GM19328 (cell line): ENCODE measurements around the gene APOL1.
"Not testable (repeated sequence)": the region's sequence is repeated elsewhere in the genome, so short reads cannot be mapped to it uniquely, and the experiment has no call there.

ENCODE experiments used
- ATAC-seq: cut with Tn5 transposase; IDR thresholded peaks from one replicate; pipeline ENCODE4 v1.9.1; 2021; ENCODE audit warnings: mild to moderate bottlenecking, moderate library complexity; ENCODE audit not compliant: unreplicated experiment

Gene APOL1

DNA sequence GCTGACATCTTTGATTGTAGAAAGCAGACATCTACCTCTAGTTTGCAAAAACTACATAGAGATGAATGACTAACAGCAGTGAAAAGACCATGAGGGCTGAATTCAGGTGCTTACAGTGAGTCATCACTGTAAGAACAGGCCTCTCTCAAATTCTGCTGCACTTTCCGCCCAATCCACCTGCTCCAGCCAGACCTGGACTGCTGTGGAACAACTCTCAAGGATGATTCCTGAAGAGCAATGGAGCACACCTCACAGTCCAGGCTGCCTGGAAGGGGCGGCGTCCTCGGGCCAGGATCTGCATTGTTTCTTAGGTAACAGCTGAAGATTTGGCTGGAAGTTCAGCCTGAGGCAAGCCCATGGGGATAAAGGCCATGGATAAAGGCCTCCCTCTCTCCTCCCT lies 28.7 kb upstream of the APOL1 start:
- no peak for ATAC-seq

- ATAC-seq = no peak
Measured at GRCh38 chr22:36225333-36225922, 27.5 kb upstream of the APOL1 start.

- ATAC-seq = no peak
Measured at GRCh38 chr22:36226189-36226588, 26.7 kb upstream of the APOL1 start.

GRCh38 chr22:36227396-36227795 lies 25.5 kb upstream of the APOL1 start:
- no peak for ATAC-seq

DNA sequence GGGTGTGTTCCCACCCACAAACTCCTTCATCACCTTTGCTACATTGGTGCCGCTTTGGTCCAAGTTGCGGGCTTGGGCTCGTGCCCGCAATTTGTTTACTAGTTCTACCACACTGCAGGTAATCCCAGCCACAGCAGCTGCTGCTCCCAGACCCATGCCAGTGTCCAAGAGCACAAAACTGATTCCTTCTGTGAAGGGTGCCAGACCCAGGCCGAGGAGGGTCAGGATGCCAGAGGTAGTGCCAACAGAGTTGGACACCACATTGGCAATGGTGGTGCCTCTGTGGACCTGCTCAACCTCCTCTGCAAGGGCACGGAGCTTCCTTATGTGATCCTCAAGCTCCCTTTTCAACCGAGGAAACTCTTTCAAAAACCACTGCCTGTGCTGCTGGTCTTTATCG lies 25.1 kb upstream of the APOL1 start:
- ATAC-seq = no peak

GRCh38 chr22:36228369-36228768 lies 24.6 kb upstream of the APOL1 start:
- ATAC-seq = not testable (repeated sequence)

DNA sequence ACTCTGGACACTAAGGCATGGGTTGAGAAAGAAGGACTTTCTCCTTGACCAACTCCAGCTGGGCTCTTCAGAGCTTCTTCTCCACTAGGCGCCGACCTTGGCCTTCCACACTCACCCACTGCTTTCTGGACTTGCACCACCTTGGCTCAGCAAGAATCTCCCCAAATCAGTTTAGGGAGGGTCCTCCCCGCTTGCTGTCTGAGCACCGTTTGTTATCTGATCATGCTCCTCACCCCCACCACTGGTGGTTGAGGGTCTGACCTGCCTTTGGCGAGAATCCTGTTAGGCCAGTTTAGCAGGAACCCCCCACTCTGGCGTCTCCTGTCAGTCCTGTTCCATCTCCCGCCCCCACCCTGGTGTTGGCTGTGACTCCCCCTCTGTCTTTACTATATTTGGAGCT lies 24.0 kb upstream of the APOL1 start:
- ATAC-seq = no peak

GRCh38 chr22:36229649-36230048 lies 23.3 kb upstream of the APOL1 start:
- not testable (repeated sequence) for ATAC-seq

DNA sequence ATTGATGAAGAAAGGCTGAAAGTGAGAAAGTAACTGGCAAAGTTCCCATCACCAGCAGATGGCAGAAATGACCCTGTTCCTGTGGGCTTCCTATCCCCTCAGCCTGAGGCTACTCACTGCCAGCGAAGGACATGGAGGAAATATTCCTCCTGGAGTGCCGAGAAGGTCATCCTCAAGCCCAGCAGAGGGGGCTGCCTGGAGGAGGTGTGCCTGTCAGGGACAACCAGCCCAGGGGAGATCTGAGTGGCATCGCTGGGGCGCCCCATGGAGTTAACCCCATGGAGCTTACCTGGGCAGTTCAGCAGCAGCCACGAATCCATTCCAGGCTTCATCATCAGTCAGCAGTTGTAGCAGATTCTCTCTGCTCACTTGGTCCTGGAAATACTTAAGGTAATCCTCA lies 21.9 kb upstream of the APOL1 start:
- ATAC-seq = not testable (repeated sequence)

GRCh38 chr22:36232715-36233401 lies 20.1 kb upstream of the APOL1 start:
- ATAC-seq = no peak

DNA sequence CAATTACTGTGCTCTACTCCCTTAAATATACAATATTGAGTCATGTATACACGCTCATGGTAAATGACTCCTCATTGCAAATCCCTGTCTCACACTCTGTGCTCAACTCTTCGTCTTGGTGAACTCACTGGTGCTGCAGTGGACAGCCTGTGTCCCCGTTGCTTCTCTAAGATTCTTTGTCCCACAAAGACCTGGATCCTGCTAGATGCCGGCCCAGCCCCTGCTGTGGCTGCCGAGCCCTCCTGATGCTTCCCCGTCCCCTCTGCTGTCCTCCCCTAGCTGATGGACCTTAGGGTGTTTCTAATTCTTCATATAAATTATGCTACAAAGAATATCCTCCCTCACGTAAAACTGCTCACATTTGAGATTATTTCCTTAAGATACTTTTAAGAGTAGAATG lies 19.1 kb upstream of the APOL1 start:
- ATAC-seq = no peak

DNA sequence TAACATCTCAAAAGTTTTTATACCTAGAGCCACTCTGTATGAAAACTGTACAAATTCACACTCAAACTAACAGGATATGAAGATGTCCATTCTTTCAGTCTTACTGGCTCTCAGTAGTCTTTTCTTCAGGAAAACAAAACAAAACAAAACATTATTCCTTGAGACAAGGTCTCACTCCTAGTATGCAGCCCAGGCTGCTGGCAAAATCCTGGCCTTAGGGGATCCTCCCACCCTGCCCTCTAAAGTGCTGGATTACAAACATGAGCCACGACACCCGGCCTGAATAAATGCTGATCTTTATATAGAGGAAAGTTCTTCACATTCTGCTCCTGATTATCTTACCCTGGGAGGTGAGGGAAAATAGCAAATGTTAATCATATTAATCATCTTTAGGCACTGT lies 18.7 kb upstream of the APOL1 start:
- no peak for ATAC-seq

- ATAC-seq = no peak
Measured at GRCh38 chr22:36234919-36235318, 18.0 kb upstream of the APOL1 start.

DNA sequence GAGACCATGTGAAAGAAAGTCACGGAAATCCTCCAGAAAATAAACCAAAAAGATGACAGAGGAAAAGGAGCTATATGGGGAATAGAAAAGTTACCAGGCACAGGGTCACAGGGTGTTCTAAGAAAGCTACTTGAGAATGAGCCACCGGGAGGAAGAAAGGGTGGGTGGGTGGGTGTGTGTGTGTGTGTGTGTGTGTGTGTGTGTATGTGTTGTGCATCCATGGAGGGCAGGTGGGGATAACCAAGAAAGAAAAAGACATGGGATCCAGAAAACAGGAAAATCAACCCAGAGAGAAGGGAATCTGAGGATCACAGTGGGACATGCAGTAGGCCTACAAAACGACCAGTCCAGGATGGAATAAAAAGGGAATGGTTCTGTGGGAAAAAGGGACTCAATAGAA lies 17.3 kb upstream of the APOL1 start:
- no peak for ATAC-seq

GRCh38 chr22:36236388-36237319 lies 16.3 kb upstream of the APOL1 start:
- ATAC-seq = no peak

DNA sequence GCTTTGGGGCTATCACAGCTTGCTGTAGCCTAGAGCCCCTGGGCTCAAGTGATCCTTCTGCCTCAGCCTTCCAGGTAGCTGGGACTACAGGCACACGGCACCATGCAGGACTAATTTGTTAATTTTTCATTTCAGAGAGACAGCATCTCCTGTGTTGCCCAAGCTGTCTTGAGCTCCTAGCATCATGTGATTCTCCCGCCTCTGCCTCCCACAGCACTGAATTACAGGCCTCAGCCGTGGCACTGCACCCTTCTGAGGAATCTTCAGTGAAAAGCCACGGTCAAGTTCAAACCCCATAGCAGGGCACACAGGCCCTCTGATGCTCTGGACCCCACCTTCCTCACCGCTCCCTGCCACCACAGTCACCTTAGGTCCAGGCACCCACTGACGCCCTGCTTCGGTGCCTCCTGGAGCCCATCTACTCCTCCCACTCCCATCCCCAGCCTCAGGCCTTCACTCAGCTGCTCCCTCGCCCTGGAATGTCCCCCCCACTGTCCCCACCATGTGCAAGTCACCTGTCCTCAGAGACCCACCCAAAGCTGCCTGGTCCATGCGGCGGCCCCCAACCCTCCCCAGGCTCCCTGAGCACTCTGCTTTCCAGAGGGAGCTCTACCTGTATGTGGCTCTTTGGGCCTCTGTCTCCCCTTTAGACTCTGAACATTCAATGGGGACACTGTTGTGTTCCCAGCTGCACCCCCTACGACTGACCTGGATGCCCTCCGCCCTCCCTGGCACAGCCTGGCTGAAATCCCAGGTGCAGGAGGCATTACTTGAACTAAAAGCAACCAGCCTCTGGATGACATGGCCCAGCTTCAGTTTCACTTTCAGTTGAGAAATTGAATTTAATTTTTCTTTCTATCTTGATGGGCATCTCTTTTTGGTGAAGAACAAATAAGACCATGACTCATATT lies 15.2 kb upstream of the APOL1 start:
- ATAC-seq = no peak

DNA sequence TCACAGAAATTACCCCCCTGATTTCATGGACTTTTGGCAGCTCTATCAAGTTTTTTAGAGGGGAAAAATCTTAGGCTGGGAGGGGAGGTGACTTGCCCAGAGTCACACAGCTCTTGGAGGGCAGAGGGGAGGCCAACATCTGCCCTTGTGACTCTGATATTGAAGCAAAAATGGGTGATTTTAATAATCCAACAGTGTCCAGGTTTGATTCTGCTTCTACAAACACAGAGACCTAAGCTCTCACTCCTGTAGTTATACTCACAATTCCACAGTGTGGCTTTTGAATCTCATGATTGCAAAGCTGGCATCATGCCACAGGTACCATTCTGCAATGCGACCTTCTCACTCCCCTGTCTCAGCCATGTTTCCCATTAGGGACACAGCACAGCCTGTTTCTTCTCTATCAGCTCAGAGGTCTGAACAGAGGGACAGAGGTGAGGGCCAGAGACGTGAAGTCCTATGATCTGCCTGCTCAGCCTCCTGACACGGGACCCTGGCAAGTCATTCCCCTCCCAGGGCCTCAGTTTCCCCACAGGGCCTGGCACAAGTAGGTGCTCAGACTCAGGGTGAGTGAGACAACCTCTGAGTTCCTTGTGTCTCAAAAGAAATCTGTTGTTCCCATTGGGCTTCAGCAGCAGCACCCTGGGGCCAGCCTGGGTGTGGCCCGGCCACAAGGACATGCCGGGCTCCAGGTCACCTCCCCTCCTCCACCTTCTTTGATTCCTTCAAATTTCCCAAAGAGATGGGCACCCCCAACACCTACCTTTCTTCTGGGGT lies 14.4 kb upstream of the APOL1 start:
- ATAC-seq = no peak

DNA sequence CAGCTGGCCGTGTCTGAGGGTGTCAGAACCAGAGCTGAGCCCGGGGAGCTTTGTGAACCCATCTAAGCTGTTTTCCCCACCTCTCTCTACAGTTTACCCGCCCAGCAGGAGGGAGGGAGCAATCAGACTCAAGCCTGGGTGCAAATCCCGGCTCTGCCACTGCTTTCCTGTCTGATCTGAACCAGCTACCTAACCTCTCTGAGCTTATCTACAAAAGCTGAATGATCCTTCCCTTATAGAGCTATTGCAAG lies 13.9 kb upstream of the APOL1 start:
- peak; percentile 11 for ATAC-seq

- ATAC-seq = peak; percentile 92
Measured at GRCh38 chr22:36239401-36240171, 13.3 kb upstream of the APOL1 start, which contains the start of gene APOL2. Gene APOL2 (minus strand): TSS chr22:36239527. CDS start chr22:36233162, 6,365 bp downstream.
